ENCODE measurements around the gene CFAP68.
A peak's percentile ranks its signal among the peaks of the same experiment; 100 is the strongest.

The CFAP68 gene

GRCh38 chr11:111845276-111846028 lies 33.9 kb upstream of the CFAP68 start:
- TF ChIP-seq CTCF (IDR thresholded peaks at IDR 0.05; ENCODE audit: insufficient read depth, low read length, missing control alignments), result no peak
- H3K4me3 ChIP-seq (ENCODE audit: low read depth, low read length), result no peak overlapping the region
- POLR2A ChIA-PET, result no interaction called here
- DNase-seq (ENCODE audit: low read depth, low spot score), result no peak
- CTCF ChIA-PET, result interaction anchor here (0.8 to 7.6 kb wide), 11 partner anchors 8 to 391 kb away, joined by 3 to 66 read pairs (median 14); no protein-coding TSS in a partner anchor

- no peak for TF ChIP-seq CTCF (IDR thresholded peaks at IDR 0.05; ENCODE audit: insufficient read depth, low read length, missing control alignments)
- CTCF ChIA-PET, result interaction anchor here (0.7 to 7.6 kb wide), 12 partner anchors 8 to 391 kb away, joined by 3 to 66 read pairs (median 8); no protein-coding TSS in a partner anchor
- POLR2A ChIA-PET, result interaction anchor here (0.7 to 0.9 kb wide), 2 partner anchors 12 to 273 kb away, joined by 3 read pairs; no protein-coding TSS in a partner anchor
- H3K4me3 ChIP-seq (ENCODE audit: low read depth, low read length), result no peak overlapping the region
- DNase-seq (ENCODE audit: low read depth, low spot score), result no peak
Observed at GRCh38 chr11:111846063-111846462, 33.3 kb upstream of the CFAP68 start.

GRCh38 chr11:111846636-111847035 lies 32.7 kb upstream of the CFAP68 start:
- DNase-seq (ENCODE audit: low read depth, low spot score), result no peak
- H3K4me3 ChIP-seq (ENCODE audit: low read depth, low read length), result no peak overlapping the region
- POLR2A ChIA-PET, result interaction anchor here (0.7 to 1.0 kb wide), 3 partner anchors 11 to 274 kb away, joined by 3 to 4 read pairs (median 3); no protein-coding TSS in a partner anchor
- no peak for TF ChIP-seq CTCF (IDR thresholded peaks at IDR 0.05; ENCODE audit: insufficient read depth, low read length, missing control alignments)
- CTCF ChIA-PET, result interaction anchor here (0.5 to 7.6 kb wide), 16 partner anchors 9 to 392 kb away, joined by 3 to 66 read pairs (median 4); no protein-coding TSS in a partner anchor

- no peak overlapping the region for H3K4me3 ChIP-seq (ENCODE audit: low read depth, low read length)
- CTCF ChIA-PET, result interaction anchor here (1.0 to 3.2 kb wide), 6 partner anchors 10 to 264 kb away, joined by 3 to 14 read pairs (median 4); no protein-coding TSS in a partner anchor
- no peak for TF ChIP-seq CTCF (IDR thresholded peaks at IDR 0.05; ENCODE audit: insufficient read depth, low read length, missing control alignments)
- POLR2A ChIA-PET, result no interaction called here
- DNase-seq (ENCODE audit: low read depth, low spot score), result no peak
Observed at GRCh38 chr11:111849631-111850030, 29.7 kb upstream of the CFAP68 start.

GRCh38 chr11:111851067-111851466 lies 28.3 kb upstream of the CFAP68 start:
- H3K4me3 ChIP-seq (ENCODE audit: low read depth, low read length), result no peak overlapping the region
- no peak for DNase-seq (ENCODE audit: low read depth, low spot score)
- ChIA-PET CTCF (interaction anchor here (0.8 to 8.0 kb wide), 16 partner anchors 8 to 397 kb away, joined by 3 to 51 read pairs (median 4); no protein-coding TSS in a partner anchor), POLR2A (interaction anchor here (1.4 kb wide), 1 partner anchor 20 kb away, joined by 4 read pairs; the partner anchor contains the start of gene ALG9)
- TF ChIP-seq CTCF (IDR thresholded peaks at IDR 0.05; ENCODE audit: insufficient read depth, low read length, missing control alignments), result no peak

GRCh38 chr11:111851636-111852035 lies 27.7 kb upstream of the CFAP68 start:
- ChIA-PET POLR2A (interaction anchor here (1.4 kb wide), 1 partner anchor 20 kb away, joined by 4 read pairs; the partner anchor contains the start of gene ALG9), CTCF (interaction anchor here (0.6 to 8.0 kb wide), 19 partner anchors 8 to 572 kb away, joined by 3 to 51 read pairs (median 4); no protein-coding TSS in a partner anchor)
- no peak for DNase-seq (ENCODE audit: low read depth, low spot score)
- peak; percentile 35 for TF ChIP-seq CTCF (IDR thresholded peaks at IDR 0.05; ENCODE audit: insufficient read depth, low read length, missing control alignments)
- no peak overlapping the region for H3K4me3 ChIP-seq (ENCODE audit: low read depth, low read length)
